NCI-H526 (cell line): Measurements from ENCODE around the gene PALM.
"Not testable (repeated sequence)": the region's sequence is repeated elsewhere in the genome, so short reads cannot be mapped to it uniquely, and the experiment has no call there.

Experiments used
- DNase-seq, 2 experiments: peaks; one replicate each; lab custom pipeline; 2025; lab: John Stamatoyannopoulos, UW

PALM gene

DNA sequence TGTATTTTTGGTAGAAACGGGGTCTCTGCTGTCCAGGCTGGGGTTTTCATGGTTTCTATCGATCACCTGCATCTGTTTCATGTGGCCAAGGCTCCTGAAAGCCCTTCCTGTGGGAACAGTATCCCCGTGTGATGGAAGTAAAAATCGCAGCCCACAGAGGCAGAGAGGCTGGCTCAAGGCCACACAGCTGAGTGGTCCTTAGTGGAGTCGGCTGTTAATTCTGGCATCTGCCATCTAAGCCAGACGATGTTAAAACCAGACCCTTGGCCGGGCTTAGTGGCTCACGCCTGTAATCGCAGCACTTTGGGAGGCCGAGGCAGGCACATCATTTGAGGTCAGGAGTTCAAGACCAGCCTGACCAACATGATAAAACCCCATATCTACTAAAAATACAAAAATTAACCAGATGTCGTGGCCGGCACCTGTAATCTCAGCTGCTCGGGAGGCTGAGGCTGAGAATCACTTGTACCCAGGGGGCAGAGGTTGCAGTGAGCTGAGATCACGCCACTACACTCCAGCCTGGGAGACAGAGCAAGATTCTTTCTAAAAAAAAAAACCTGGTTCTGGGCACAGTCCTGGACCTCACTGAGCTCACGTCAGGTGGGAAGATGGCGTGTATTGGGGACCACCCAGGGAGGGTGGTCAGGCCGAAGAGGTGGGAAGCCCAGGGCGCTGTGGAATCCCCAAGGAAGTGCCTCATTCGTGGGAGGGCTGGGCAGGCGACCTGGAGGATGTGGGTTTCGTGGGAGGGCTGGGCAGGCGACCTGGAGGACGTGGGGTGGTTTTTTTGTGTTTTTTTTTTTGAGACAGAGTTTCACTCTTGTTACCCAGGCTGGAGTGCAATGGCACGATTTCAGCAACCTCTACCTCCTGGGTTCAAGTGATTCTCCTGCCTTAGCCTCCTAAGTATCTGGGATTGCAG is 23.7 kb downstream of the PALM start:
- no peak for DNase-seq

DNA sequence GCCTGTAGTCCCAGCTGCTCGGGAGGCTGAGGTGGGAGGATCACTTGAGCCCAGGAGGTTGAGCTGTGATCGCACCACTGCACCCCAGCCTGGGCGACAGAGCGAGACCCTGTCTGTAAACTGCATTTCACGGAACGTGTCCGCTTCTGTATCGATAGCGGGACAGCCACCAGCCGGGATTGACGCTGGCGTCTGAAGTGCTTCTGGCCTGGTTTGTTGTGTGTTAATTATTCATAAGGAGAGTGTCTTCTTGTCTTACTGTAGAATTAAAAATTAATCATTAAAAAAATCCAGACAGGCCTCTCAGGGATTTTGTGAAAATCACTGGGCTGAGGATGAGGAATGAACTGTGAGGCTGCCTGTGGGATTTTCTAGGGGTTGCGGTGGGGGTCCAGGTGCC is 26.0 kb downstream of the PALM start:
- no peak for DNase-seq

DNA sequence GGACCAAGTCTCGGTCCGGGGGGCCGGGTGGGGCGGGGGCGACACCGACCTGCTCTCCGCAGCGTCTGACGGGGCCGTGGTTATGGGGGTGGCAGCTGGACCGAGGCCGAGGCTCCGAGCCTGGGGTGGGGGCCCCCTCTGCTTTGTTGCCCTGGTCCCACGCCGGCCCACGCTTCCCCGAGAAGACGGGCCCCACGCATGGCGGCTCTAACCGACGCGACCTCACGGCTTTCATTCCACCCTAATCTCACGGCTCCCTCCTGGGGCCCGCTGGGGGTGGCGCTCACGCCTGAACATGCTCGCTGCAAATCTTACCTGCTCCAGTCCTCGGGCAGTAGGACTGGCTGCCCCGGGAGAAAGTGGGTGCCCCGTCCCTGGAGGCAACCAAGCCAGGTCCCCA is 27.4 kb downstream of the PALM start:
- DNase-seq, result no peak

DNA sequence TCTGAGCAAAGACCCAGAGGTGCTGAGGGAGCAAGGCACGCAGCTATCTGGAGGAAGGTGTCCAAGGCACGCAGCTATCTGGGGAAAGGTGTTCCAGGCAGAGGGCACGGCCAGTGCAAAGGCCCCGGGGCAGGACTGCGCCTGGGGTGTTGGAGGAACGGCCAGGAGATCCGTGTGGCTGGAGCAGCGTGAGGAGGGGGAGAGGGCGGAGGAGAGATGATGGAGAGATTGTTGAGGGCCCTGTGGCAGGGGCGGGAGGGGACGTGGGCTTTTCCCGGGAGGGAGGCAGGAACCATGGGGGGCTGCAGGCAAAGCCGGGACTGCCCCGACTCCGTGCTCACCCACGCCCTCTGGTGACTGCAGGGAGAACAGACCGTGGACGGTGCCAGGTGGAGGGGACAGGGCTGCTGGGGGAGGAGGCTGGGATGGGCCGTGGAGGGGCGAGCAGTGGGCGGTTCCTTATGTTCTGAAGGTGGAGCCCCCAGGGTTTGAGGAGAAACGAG is 28.9 kb downstream of the PALM start:
- DNase-seq, result peak in 1 of 2 experiments; percentile 39

DNA sequence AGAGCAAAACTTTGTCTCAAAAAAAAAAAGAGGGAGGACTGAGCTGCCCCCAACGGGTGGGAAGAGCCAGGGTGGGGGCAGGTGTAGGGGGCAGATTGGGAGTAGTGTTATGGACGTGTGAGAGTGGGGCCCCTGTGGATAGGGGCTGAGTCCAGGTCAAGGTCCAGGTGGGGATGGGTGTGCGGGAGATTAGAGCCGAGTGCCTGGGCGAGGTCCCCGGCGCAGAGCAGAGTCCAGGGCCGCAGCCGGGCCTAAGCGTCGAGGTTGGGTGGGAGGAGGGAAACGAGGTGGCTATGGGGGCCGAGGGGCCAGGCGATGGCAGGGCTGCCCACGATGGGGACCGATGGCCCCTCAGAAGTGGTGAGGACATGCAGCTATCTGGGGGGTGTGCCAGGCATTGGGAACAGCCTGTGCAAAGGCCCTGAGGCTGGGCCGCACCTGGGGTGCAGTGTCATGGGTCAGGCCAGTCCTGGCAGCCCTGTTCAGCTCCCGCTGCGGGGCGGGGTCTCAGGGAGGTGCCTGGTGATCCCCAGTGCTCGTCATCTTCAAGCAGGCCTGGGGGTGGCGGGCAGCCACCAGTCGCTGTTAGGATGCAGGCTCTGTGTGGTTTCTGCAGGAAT is 29.9 kb downstream of the PALM start:
- DNase-seq, result no peak

DNA sequence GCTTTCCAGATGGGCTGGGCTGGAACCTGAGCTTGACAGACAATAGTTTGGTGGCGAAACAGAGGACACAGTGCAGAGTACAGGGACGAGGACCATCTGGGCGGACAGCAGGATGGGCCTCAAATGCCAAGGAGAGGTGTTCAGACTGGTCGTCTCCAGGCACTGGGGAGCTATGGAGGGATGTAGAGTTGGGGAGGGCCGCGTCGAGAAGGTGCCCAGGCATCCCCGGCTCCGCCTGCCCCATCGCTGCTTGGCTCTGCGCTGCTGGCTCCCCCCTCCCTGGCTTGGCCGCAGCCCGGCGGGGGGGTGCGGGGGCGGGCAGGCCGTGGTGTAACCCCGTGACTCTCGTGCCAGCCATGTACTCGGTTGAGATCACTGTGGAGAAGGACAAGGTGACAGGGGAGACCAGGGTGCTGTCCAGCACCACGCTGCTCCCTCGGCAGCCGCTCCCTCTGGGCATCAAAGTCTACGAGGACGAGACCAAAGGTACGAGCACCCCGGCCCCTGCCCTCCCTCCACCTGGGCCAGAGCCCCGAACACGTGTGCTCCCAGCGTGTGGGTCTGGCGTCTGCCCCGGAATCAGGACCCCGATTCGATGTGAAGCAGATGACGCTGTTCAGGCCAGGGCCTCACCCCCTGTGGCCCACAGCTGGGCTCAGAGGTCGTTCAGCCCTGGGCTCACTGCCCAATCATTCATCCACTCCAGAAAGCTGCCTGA is 31.4 kb downstream of the PALM start:
- no peak for DNase-seq

DNA sequence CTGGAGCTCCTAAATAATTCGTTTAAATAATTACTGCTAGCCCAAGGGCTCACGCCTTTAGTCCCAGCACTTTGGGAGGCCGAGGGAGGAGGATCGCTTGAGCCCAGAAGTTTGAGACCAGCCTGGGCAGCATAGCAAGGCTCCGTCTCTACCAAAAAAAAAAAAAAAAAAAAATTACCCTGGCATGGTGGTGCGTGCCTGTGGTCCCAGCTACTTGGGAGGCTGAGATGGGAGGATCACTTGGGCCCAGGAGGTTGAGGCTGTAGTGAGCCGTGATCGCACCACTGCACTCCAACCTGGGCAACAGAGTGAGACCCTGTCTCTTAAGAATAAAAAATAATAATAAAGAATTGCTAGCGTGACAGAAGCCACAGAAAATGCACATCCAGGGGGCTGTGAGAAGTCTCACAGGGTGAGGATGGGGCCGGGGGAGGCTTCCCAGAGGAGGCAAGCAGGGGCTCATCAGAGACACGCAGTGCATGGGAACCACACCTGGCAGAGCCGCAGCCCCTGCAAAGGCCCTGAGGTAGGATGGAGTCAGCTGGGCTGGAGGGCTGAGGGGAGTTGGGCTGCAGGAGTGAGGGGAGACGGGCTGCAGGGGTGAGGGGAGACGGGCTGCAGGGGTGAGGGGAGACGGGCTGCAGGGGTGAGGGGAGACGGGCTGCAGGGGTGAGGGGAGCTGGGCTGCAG is 32.2 kb downstream of the PALM start:
- not testable (repeated sequence) for DNase-seq

DNA sequence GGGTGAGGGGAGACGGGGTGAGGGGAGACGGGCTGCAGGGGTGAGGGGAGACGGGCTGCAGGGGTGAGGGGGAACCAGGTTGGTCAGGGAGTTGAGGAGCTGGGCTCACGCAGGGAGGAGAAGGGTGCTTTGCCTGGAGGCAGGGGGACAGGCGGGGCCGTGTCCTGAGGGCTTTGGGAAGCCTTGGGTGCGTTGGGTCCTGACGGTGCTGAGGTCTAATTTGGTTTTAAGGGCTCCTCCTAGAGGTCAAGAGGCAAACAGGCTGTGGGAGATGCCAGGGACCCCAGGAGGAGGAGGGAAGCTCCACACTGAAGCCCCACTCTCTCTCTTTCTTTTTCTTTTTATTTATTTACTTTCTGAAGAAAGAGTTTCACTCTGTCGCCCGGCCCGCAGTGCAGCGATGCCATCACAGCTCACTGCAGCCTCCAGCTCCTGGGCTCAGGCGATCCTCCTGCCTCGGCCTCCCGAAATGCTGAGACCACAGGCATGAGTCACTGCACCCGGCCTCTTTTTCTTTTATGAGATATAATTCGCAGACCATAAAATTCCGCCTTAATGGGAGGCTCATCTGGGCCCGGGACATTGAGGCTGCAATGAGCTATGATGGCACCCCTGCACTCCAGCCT is 32.9 kb downstream of the PALM start:
- peak; percentile 7 to 51 for DNase-seq

DNA sequence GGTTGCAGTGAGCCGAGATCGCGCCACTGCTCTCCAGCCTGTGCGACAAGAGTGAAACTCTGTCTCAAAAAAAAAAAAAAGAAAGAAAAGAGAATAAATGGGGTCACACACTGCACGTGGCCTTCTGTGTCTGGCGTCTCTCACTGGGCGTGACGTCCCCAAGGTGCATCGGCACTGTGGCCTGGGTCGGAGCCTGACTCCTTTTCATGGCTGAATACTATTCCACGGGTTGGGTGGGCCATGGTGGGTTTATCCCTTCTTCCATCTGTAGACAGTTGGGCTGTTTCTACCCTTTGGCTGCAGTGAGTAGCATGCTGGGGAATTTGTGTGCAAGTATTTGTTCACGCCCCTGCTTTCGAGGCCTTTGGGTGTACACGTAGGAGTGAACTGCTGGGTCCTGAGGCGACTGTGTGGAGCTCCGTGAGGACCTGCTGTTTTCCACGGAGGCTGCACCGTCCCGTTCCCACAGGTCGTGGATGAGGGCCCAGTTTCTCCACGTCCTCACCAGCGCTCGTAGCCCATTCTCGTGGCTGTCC is 33.9 kb downstream of the PALM start:
- DNase-seq, result no peak

DNA sequence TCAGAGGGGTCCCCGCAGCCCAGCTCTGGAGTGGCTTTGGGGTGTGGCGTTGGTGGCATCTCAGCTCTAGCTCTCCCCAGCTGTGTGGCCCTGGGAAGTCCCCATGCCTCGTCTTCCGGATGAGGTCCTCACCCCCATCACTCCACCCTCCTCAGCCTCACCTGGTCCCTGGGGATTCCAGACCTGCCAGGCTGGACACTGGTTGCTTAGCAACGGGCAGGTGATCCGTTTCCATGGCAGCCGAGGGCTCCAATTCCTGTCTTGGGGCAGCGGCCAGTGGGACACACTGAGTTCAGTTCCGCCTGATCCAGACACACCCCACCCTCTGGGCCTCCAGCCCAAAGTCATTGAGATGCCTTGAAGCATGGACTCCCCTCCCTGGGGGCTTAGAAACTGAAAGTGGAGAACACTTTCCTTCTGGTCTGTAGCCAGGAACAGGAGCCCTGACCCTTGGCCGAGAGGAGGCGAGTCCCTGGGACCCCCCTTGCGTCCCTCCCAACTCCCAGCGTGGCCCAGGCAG is 34.5 kb downstream of the PALM start:
- peak; percentile 79 to 91 for DNase-seq

DNA sequence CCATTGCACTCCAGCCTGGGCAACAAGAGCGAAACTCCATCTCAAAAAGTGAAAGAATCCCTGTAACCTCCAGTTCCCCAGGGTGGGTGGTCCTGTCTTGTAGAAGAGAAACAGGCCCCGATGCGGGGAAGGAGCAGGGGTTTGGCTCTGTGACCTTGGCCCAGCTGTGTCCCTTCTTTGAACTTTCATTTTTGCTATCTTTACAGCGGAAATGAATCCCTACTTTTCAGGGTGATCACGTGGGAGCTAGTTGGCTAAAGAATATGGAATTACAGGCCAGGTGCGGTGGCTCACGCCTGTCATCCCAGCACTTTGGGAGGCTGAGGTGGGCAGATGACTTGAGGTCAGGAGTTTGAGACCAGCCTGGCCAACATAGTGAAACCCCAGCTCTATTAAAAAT is 36.4 kb downstream of the PALM start:
- not testable (repeated sequence) for DNase-seq

DNA sequence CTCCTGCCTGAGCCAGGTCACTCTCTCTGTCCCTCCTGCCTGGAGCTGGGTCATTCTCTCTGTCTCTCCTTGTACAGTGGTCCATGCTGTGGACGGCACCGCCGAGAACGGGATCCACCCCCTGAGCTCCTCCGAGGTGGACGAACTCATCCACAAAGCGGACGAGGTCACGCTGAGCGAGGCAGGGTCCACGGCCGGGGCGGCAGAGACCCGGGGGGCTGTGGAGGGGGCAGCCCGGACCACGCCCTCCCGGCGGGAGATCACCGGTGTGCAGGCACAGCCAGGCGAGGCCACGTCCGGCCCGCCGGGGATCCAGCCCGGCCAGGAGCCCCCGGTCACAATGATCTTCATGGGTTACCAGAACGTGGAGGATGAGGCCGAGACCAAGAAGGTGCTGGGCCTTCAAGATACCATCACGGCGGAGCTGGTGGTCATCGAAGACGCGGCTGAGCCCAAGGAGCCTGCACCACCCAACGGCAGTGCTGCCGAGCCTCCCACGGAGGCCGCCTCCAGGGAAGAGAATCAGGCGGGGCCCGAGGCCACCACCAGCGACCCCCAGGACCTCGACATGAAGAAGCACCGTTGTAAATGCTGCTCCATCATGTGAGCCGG is 37.6 kb downstream of the PALM start:
- no peak for DNase-seq

DNA sequence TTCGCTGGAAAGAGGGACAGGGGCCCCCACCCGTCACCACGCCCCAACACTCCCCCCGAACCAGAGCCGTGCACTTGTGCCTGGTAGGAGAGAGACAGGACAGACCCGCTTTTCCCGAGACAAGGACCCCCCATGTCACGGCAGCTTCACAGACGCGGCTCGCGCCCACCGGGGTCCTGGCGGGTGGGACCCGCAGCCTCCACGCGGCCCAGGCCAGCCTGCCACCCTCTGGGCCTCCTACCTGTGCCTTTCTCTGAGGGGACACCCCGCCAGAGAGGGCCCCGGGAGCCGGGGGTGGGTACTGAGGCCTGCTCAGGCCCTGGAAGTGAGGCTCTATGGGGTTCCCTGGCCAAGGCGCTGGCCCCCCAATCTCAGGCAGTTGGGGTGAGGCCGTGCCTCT is 38.2 kb downstream of the PALM start:
- DNase-seq, result no peak

DNA sequence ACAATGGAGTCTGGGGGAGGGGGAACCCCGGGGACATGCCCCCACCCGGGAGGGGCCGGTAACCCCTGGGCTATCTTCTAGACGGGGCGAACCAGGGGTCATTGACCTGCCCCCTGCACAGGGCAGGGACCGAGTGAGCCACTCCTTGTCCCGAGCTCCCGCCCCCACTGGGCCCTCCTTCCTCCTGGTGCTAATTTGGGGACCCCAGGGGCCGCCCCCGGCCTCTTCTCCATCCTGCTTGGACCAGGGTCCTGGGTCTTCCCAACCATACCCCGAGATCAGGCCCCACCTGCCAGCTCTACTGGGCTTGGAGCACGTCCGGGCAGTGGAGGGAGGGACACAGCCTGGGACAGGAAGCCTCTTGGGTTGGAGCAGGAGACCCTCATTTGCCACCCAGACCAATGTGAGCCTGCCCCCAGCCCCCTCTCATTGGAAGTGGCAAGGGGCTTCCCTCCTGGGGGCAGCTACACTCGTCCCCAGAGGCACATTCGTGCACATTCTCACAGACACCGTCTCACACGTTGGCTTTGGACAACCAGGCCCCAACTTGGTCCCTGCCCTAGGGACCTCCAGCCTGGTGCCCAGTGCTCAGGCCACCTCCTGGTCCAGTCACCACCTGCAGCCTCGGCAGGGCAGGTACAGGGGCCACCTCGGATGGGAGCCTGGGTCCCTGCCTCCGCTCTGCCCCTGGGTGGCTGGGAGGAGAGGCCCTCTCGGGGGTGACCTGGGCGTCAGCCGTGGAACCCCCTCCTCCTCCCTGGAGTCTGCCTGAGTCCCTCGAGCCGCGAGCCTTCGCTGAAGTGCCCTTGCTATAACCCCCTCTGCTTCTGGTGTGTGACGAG is 38.9 kb downstream of the PALM start:
- DNase-seq, result no peak

DNA sequence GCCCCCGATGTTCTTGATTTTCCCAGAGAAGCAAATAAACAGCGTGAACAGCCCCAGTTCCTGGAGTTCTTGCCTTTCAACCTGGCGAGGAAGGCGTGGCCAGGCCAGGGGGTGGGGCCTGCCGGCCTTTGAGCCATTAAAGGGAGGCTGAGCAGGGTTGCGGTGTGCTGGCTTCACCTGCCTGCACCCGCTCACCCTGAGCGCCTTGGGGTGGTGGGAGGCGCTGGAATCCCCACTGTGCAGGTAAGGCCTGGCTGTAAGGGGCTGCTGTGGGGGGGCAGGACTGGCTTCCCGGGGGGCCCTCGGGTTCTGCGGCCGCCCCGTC is 39.5 kb downstream of the PALM start:
- peak in 1 of 2 experiments; percentile 45 for DNase-seq

DNA sequence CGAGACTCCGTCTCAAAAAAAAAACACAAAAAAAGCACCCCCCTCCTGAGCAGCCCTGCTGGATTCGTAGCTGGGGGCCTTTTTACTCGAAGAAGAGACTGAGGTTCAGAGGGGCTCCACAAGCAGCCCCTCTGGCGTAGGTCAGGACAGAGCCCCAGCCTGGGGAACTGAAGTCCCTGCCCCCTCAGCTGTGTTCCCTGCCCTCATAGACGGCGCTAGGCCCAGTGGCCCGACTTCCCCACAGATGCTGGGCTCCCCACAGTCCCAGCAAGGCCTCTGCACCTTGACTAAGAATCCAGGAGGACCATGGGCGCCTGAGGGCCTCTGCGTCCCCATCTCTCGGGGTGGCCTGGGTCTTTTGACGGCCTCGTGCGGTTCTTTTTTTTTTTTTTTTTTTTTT is 41.1 kb downstream of the PALM start:
- no peak for DNase-seq

DNA sequence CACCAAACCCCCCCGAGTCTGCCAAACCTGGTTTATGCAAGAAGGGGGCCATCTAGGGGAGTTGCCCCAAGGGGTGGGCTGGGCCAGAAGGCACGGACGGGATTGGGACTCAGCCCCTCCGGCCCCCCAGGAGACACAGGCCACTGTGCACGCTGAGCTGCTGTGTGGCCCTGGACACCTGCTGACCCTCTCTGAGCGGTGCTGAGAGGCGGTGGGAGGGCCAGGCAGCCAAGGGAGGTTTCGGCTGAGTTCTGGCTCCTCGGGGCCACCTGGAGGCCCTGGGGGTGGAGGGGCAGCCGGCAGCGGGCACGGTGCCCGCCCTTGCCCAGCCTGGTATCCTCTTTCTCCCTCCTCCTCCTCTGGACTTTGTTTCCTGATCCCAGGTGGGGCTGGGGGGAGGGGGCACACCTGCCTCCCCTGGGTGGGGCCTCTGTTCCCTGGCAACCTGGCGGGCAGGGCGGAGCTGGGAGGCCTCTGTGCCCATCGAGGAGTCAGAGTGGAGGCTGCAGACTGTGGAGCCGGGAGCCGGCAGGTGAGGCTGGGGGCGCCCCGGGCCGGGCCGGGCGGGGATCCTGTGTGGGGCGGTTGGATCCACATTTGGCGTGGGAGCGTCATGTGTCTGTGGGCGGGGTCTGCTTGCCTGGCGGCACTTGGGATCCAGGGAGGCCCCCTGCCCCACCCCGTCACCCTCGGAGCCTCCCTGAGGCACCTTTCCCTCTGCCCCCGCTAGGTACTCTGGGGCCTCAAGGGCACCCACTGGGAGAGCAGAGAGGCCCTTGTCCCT is 42.1 kb downstream of the PALM start, which contains the start of gene MISP:
Gene MISP, plus strand, starts transcription at position 473 of the 784 bp plus-strand sequence. CDS start 5,835 bp downstream, outside the sequence.
- DNase-seq, result peak; percentile 77 to 91

DNA sequence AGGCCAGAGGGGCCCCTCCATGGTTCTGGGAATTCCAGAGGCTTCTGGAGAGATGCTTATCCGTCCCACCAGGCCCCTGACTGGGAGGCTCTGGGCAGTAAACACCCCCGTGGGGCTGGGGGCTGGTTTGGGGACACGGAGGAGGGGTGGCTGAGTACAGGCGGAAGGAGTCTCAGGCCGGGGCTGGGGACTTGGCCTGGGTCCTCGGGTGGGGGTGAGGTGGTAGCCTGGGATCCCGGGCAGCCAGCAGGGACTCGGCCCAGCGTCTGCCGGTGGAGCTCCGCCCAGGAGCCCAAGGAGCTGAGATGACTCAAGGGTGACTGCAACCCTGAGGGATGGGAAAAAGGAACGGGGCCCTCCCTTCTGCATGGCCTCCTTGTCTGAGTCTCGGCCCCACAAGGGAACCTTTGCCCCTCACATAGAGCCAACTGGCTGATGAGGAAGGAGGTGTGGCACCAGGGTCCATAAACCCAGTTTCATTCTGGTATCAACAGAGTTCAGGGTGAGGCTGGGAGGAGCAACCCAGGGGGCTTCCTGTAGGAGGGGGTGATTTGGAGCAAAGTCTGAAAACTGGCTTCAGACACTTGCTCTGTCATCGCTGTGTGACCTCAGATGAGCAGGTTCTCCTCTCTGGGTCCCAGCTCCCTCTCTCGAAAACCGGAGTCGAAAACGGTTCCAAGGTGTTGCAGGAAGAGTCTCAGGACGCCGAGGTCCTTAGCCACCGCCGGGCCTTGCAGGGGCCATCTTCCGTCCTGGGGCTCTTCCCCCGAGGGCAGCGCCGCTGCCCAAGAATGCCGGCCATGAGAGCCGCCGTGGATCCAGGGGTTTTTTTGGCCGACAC is 43.0 kb downstream of the PALM start:
- DNase-seq, result no peak
